HCT116 (cell line): ENCODE measurements around the gene CD164. TPM values are rescaled to one million over a fixed set of nuclear protein-coding genes. Genes with fewer than 3 reads are reported as not detected.

Experiments
- ATAC-seq: fragments of 200-7000 bp; cut with Tn5 transposase; 2 replicates; pipeline ENCODE4 v1.9.1; 2020; ENCODE audit warnings: mild to moderate bottlenecking, moderate library complexity
- BruUV-seq: library from RNA; stranded (reverse); fragments of 400-500 nt; replicated peaks from 2 replicates; lab custom pipeline; 2021; lab: Mats Ljungman, UMichigan
- CTCF ChIA-PET: fragments of 300-600 bp; sonication (Branson Sonifier 250); formaldehyde crosslinking; loops from one replicate; lab custom pipeline; 2021; ENCODE audit warnings: antibody characterized with exemption; lab: Charles Lee
- POLR2A ChIA-PET: fragments of 300-600, 350-600 bp; sonication (Branson Sonifier 250); formaldehyde crosslinking; loops from one replicate; lab custom pipeline; 2021; ENCODE audit warnings: antibody characterized with exemption; lab: Charles Lee
- RAD21 ChIA-PET, 2 experiments: fragments of 300-600 bp; sonication (Branson Sonifier 250); formaldehyde crosslinking; loops; one replicate each; lab custom pipeline; 2023; ENCODE audit warnings: low total read pairs in 2 of 2; ENCODE audit not compliant: uncharacterized antibody in 2 of 2, unreplicated experiment in 2 of 2, low non-redundant PET in 1 of 2; lab: Charles Lee
- DNase-seq: peaks from one replicate; pipeline ENCODE4 v3.0.0-alpha.2; 2010; ENCODE audit warnings: low read depth, low spot score
- H2AFZ ChIP-seq: fragments of 200-600 bp; shearing (Covaris generic), sonication (generic); 2 replicates; pipeline ENCODE4 v1.6.1; 2017; ENCODE audit warnings: low read depth, mixed run types, mixed read lengths, antibody characterized with exemption, low read length; ENCODE audit not compliant: poor library complexity, severe bottlenecking
- H3K27ac ChIP-seq: 2 replicates; pipeline ENCODE4 v1.5.1; 2012; ENCODE audit warnings: low read depth, low read length
- H3K27me3 ChIP-seq: fragments of 200-600 bp; sonication (generic); 2 replicates; pipeline ENCODE4 v1.6.1; 2016; ENCODE audit warnings: mixed run types, low read length, mixed read lengths; ENCODE audit not compliant: insufficient read depth
- H3K36me3 ChIP-seq, 2 experiments: fragments of 200-500 bp in 1 of 2; fragments of 200-600 bp in 1 of 2; sonication (Bioruptor generic) in 1 of 2; sonication (generic) in 1 of 2; 2 replicates each; pipeline versions ENCODE4 v1.5.1 to v1.6.1; 2014 to 2016; ENCODE audit warnings: low read length in 2 of 2, inconsistent platforms in 1 of 2, mixed read lengths in 1 of 2, mixed run types in 1 of 2; ENCODE audit not compliant: insufficient read depth in 2 of 2, control insufficient read depth in 1 of 2
- H3K4me1 ChIP-seq, 2 experiments: fragments of 200-600 bp in 1 of 2; sonication (generic) in 1 of 2; 2 replicates each; pipeline versions ENCODE4 v1.5.1 to v1.6.1; 2012 to 2017; ENCODE audit warnings: low read length in 2 of 2, inconsistent platforms in 1 of 2, mild to moderate bottlenecking in 1 of 2, mixed read lengths in 1 of 2, mixed run types in 1 of 2, moderate library complexity in 1 of 2; ENCODE audit not compliant: insufficient read depth in 2 of 2, control insufficient read depth in 1 of 2
- H3K4me2 ChIP-seq: fragments of 200-600 bp; sonication (generic); 2 replicates; pipeline ENCODE4 v1.6.1; 2017; ENCODE audit warnings: mixed run types, low read length, mixed read lengths
- H3K4me3 ChIP-seq, 2 experiments: fragments of 200-600 bp in 1 of 2; sonication (generic) in 1 of 2; replicated peaks in 1 of 2; 2 replicates each; pipeline ENCODE4 v1.5.1; 2011 to 2016; ENCODE audit warnings: low read length in 2 of 2, control low read depth in 1 of 2, low read depth in 1 of 2, mild to moderate bottlenecking in 1 of 2, mixed read lengths in 1 of 2, mixed run types in 1 of 2
- H3K79me2 ChIP-seq: fragments of 200-600 bp; sonication (generic); 2 replicates; pipeline ENCODE4 v1.6.1; 2017; ENCODE audit warnings: mild to moderate bottlenecking, mixed run types, low read length, moderate library complexity, mixed read lengths; ENCODE audit not compliant: insufficient read depth
- H3K9ac ChIP-seq: fragments of 200-600 bp; sonication (generic); 2 replicates; pipeline ENCODE4 v1.6.1; 2016; ENCODE audit warnings: low read length, mixed read lengths
- H3K9me2 ChIP-seq: fragments of 200-600 bp; sonication (generic), shearing (Covaris generic); 2 replicates; pipeline ENCODE4 v1.6.1; 2017; ENCODE audit warnings: mixed run types, mild to moderate bottlenecking, moderate library complexity; ENCODE audit not compliant: insufficient read depth
- H3K9me3 ChIP-seq, 2 experiments: fragments of 200-500 bp in 1 of 2; fragments of 200-600 bp in 1 of 2; sonication (Bioruptor generic) in 1 of 2; sonication (generic) in 1 of 2; 2 replicates each; pipeline ENCODE4 v1.6.1; 2014 to 2017; ENCODE audit warnings: low read length in 2 of 2, mixed read lengths in 2 of 2, inconsistent platforms in 1 of 2, low read depth in 1 of 2, mild to moderate bottlenecking in 1 of 2, mixed run types in 1 of 2, moderate library complexity in 1 of 2; ENCODE audit not compliant: control insufficient read depth in 1 of 2, insufficient read depth in 1 of 2
- H4K20me1 ChIP-seq: fragments of 200-600 bp; sonication (generic), shearing (Covaris generic); 2 replicates; pipeline ENCODE4 v1.6.1; 2017; ENCODE audit warnings: mixed run types, mild to moderate bottlenecking, moderate library complexity; ENCODE audit not compliant: insufficient read depth
- CBX3 ChIP-seq: IDR thresholded peaks from 2 replicates; pipeline ENCODE4 v1.6.1; 2012; ENCODE audit warnings: low read depth
- ELF1 ChIP-seq: IDR thresholded peaks from 2 replicates; pipeline ENCODE4 v1.6.1; 2012; ENCODE audit warnings: low read depth, borderline replicate concordance
- EZH2 ChIP-seq: fragments of 200-600 bp; sonication (generic); IDR thresholded peaks from 2 replicates; pipeline ENCODE4 v1.6.1; 2017; ENCODE audit warnings: antibody characterized with exemption, mixed run types
- FOSL1 ChIP-seq: IDR thresholded peaks from 2 replicates; pipeline ENCODE4 v1.6.1; 2012; ENCODE audit warnings: low read depth
- POLR2A ChIP-seq: IDR thresholded peaks from 2 replicates; pipeline ENCODE4 v1.7.0; 2011; ENCODE audit warnings: borderline replicate concordance; ENCODE audit not compliant: insufficient read depth, insufficient read length; ENCODE audit errors: extremely low read depth
- POLR2AphosphoS5 ChIP-seq: IDR thresholded peaks from 2 replicates; pipeline ENCODE4 v1.6.1; 2011; ENCODE audit warnings: mild to moderate bottlenecking, low read depth, low read length, moderate library complexity
- RAD21 ChIP-seq: IDR thresholded peaks from 2 replicates; pipeline ENCODE4 v1.6.1; 2012; ENCODE audit warnings: low read depth, mild to moderate bottlenecking
- SIN3A ChIP-seq: IDR thresholded peaks from 2 replicates; pipeline ENCODE4 v1.6.1; 2012; ENCODE audit warnings: low read depth
- SP1 ChIP-seq: IDR thresholded peaks from 2 replicates; pipeline ENCODE4 v1.6.1; 2012; ENCODE audit warnings: low read depth
- SRF ChIP-seq: IDR thresholded peaks from 2 replicates; pipeline ENCODE4 v1.6.1; 2012; ENCODE audit warnings: low read depth
- YY1 ChIP-seq: IDR thresholded peaks from 2 replicates; pipeline ENCODE4 v1.6.1; 2011; ENCODE audit warnings: low read length, low read depth, moderate library complexity, mild to moderate bottlenecking; ENCODE audit not compliant: insufficient replicate concordance; ENCODE audit errors: extremely low read depth
- ZFX ChIP-seq: fragments of 450-650 bp; IDR thresholded peaks from 2 replicates; pipeline ENCODE4 v1.6.1; 2017
- ZNF274 ChIP-seq: fragments of 200-500 bp; sonication (Bioruptor generic); IDR thresholded peaks from 2 replicates; pipeline ENCODE4 v1.6.1; 2014; ENCODE audit warnings: mild to moderate bottlenecking, low read depth, low read length, inconsistent platforms
- intact Hi-C: fragments of 100-400 bp; cut with micrococcal nuclease; formaldehyde crosslinking; loops from 2 replicates; pipeline ENCODE4 v1.10.0; 2022
- total RNA-seq: library from RNA; stranded (reverse); gene quantifications from one replicate; pipeline ENCODE4 v1.2.1, GENCODE V29; 2021; ENCODE audit not compliant: unreplicated experiment
- TF ChIP-seq, protein P1 (sequence below), 3 experiments: fragments of 200-600 bp in 1 of 3; sonication (generic) in 1 of 3; IDR thresholded peaks in 2 of 3; conservative IDR thresholded peaks in 1 of 3; 2 replicates each; pipeline ENCODE4 v1.5.1; 2012 to 2017; ENCODE audit warnings: low read depth in 2 of 3, low read length in 2 of 3, antibody characterized with exemption in 1 of 3, borderline replicate concordance in 1 of 3, control low read depth in 1 of 3, mild to moderate bottlenecking in 1 of 3, mixed read lengths in 1 of 3, mixed run types in 1 of 3, moderate library complexity in 1 of 3; ENCODE audit not compliant: insufficient read depth in 1 of 3
- TF ChIP-seq, protein P2 (sequence below): IDR thresholded peaks from 2 replicates; pipeline ENCODE4 v1.6.1; 2011; ENCODE audit warnings: mild to moderate bottlenecking, low read length, moderate library complexity; ENCODE audit not compliant: insufficient replicate concordance; ENCODE audit errors: extremely low read depth

CD164 gene
- total RNA-seq, 1 experiment from 2014 or later, result 171 TPM

DNA sequence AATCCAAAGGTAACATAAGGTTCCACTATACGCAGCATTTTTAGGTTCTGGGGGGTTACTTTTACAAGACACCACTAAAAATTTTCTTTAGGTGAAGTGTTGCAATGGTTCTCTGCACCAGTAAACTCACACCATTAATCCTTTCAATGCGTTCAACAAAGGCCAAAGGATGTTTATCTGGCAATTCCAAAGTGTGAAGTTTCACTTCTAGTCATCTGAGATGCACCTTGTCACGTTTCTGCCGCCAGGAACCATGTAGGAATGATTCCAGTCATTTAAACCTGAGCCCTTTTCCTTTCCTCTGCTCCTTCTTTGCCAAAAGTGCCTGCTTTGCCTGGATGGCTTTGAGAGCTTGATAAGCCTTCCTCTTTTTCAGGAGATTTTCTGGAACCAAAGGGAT lies 54.8 kb downstream of the CD164 start:
- no peak overlapping the region for H3K4me3 ChIP-seq
- BruUV-seq, result no TSS peak
- DNase-seq (no peak), ATAC-seq (no peak)
- no peak overlapping the region for H3K9ac ChIP-seq
- H3K36me3 ChIP-seq, result no peaks in the 10 kb centered on the region
- no peak overlapping the region for H2AFZ ChIP-seq
- RAD21 ChIA-PET, result no interaction called here
- no peaks in the 10 kb centered on the region for H3K4me1 ChIP-seq
- intact Hi-C loops, result no loop called here
- H3K79me2 ChIP-seq, result no peaks in the 10 kb centered on the region
- H3K9me2 ChIP-seq, result no peaks in the 10 kb centered on the region
- no peak overlapping the region for H3K27ac ChIP-seq
- no peaks in the 10 kb centered on the region for H3K9me3 ChIP-seq
- POLR2A ChIA-PET, result no interaction called here
- H3K27me3 ChIP-seq, result no peaks in the 10 kb centered on the region
- H4K20me1 ChIP-seq, result no peaks in the 10 kb centered on the region
- no peak overlapping the region for H3K4me2 ChIP-seq
- CTCF ChIA-PET, result no interaction called here
- TF ChIP-seq CBX3, result no peak
- TF ChIP-seq SP1, result no peak
- TF ChIP-seq EZH2, result no peak

DNA sequence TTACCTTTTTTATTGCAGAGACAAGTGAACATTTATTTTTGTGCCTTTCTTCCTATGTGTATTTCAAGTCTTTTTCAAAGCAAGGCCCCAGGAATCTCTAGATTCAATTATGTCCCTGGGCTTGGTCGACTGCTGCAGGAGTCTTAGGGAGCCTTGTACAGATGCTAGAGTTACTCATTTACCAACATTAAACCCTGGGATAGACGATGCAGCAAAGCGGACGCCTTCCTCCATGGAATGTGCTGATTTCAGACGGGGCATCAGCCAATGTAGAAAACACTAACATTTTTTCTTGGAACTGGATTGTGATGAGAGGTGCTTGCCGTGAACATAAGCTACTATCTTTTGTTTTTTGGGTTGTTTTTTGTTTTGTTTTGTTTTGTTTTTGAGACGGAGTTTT lies 55.9 kb downstream of the CD164 start:
- TF ChIP-seq CBX3 (no peak), YY1 (no peak), SP1 (no peak), POLR2AphosphoS5 (no peak), SRF (no peak), RAD21 (no peak), ZNF274 (no peak), POLR2A (no peak), ZFX (no peak), SIN3A (no peak), FOSL1 (no peak), ELF1 (no peak)
- TF ChIP-seq, protein P1, sequence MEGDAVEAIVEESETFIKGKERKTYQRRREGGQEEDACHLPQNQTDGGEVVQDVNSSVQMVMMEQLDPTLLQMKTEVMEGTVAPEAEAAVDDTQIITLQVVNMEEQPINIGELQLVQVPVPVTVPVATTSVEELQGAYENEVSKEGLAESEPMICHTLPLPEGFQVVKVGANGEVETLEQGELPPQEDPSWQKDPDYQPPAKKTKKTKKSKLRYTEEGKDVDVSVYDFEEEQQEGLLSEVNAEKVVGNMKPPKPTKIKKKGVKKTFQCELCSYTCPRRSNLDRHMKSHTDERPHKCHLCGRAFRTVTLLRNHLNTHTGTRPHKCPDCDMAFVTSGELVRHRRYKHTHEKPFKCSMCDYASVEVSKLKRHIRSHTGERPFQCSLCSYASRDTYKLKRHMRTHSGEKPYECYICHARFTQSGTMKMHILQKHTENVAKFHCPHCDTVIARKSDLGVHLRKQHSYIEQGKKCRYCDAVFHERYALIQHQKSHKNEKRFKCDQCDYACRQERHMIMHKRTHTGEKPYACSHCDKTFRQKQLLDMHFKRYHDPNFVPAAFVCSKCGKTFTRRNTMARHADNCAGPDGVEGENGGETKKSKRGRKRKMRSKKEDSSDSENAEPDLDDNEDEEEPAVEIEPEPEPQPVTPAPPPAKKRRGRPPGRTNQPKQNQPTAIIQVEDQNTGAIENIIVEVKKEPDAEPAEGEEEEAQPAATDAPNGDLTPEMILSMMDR (IDR thresholded peaks at IDR 0.05 in 2 of 3, conservative IDR thresholded peaks at IDR 0.05 in 1 of 3; ENCODE audit: borderline replicate concordance in 1 of 3, insufficient read depth in 1 of 3, low read depth in 2 of 3, low read length in 2 of 3), result no peak
- TF ChIP-seq, protein P2, sequence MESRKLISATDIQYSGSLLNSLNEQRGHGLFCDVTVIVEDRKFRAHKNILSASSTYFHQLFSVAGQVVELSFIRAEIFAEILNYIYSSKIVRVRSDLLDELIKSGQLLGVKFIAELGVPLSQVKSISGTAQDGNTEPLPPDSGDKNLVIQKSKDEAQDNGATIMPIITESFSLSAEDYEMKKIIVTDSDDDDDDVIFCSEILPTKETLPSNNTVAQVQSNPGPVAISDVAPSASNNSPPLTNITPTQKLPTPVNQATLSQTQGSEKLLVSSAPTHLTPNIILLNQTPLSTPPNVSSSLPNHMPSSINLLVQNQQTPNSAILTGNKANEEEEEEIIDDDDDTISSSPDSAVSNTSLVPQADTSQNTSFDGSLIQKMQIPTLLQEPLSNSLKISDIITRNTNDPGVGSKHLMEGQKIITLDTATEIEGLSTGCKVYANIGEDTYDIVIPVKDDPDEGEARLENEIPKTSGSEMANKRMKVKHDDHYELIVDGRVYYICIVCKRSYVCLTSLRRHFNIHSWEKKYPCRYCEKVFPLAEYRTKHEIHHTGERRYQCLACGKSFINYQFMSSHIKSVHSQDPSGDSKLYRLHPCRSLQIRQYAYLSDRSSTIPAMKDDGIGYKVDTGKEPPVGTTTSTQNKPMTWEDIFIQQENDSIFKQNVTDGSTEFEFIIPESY, result no peak
- ATAC-seq (no peak), DNase-seq (no peak)
- H4K20me1 ChIP-seq, result no peaks in the 10 kb centered on the region
- no peak overlapping the region for H3K4me3 ChIP-seq
- H3K9me2 ChIP-seq, result no peaks in the 10 kb centered on the region
- ChIA-PET RAD21 (no interaction called here), CTCF (no interaction called here), POLR2A (no interaction called here)
- no peaks in the 10 kb centered on the region for H3K9me3 ChIP-seq
- H2AFZ ChIP-seq, result no peak overlapping the region
- H3K79me2 ChIP-seq, result no peaks in the 10 kb centered on the region
- H3K4me2 ChIP-seq, result no peak overlapping the region
- H3K36me3 ChIP-seq, result no peaks in the 10 kb centered on the region
- no TSS peak for BruUV-seq
- intact Hi-C loops, result no loop called here
- no peak overlapping the region for H3K27ac ChIP-seq
- H3K27me3 ChIP-seq, result no peaks in the 10 kb centered on the region
- H3K4me1 ChIP-seq, result no peaks in the 10 kb centered on the region
- H3K9ac ChIP-seq, result no peak overlapping the region
